Adrenal gland (tissue), 5 donors: ENCODE data around the gene SRSF6.

ENCODE experiments used
- CTCF ChIP-seq, 6 experiments: fragments of 450-650 bp in 4 of 6; fragments of 200-600 bp in 2 of 6; sonication (generic) in 1 of 6; IDR thresholded peaks; 1 replicate in 5 of 6; 2 replicates in 1 of 6; pipeline versions ENCODE4 v1.5.1 to v1.8.0; 2016 to 2021; ENCODE audit warnings: antibody characterized with exemption in 6 of 6, mild to moderate bottlenecking in 2 of 6, moderate library complexity in 1 of 6
- POLR2A ChIP-seq, 2 donors: fragments of 450-650 bp; IDR thresholded peaks; one replicate each; pipeline ENCODE4 v1.6.1; 2017; ENCODE audit warnings: antibody characterized with exemption in 2 of 2, mild to moderate bottlenecking in 2 of 2, moderate library complexity in 1 of 2
- donor health status: DM: no; HTN: no; CAD: no.

- TF ChIP-seq CTCF (IDR thresholded peaks at IDR 0.05) (no peak), POLR2A (IDR thresholded peaks at IDR 0.05) (no peak)
Observed at GRCh38 chr20:43409577-43409913, 48.2 kb upstream of the SRSF6 start.
